SK-N-SH treated with all-trans-retinoic acid at 6 μM for 48 hours (cell line): ENCODE data around the gene DOK6.

Source experiments
- ATAC-seq: fragments of 200-7000 bp; cut with Tn5 transposase; 3 replicates; pipeline ENCODE4 v1.9.1; 2020; ENCODE audit warnings: mild to moderate bottlenecking, moderate library complexity
- ARNTL ChIP-seq: fragments of 450-650 bp; formaldehyde crosslinking; IDR thresholded peaks from 2 replicates; pipeline ENCODE4 v1.5.0; 2020; ENCODE audit warnings: low read depth, mild to moderate bottlenecking, moderate library complexity, borderline replicate concordance
- CREB5 ChIP-seq: fragments of 250-450 bp; sonication (Bioruptor Pico); IDR thresholded peaks from 2 replicates; pipeline ENCODE4 v1.5.1; 2020; ENCODE audit warnings: low read depth, mild to moderate bottlenecking, moderate library complexity
- CSDC2 ChIP-seq: fragments of 250-450 bp; sonication (Bioruptor Pico); IDR thresholded peaks from 2 replicates; pipeline ENCODE4 v1.5.0; 2020; ENCODE audit warnings: mild to moderate bottlenecking, moderate library complexity
- CSRNP3 ChIP-seq: fragments of 250-450 bp; sonication (Bioruptor Pico); IDR thresholded peaks from 2 replicates; pipeline ENCODE4 v1.5.1; 2021; ENCODE audit warnings: mild to moderate bottlenecking, moderate library complexity
- ESRRG ChIP-seq: fragments of 250-450 bp; sonication (Bioruptor Pico); IDR thresholded peaks from 2 replicates; pipeline ENCODE4 v1.6.1; 2021; ENCODE audit warnings: mild to moderate bottlenecking
- GLIS3 ChIP-seq: fragments of 250-450 bp; sonication (Bioruptor Pico); IDR thresholded peaks from 2 replicates; pipeline ENCODE4 v1.5.0; 2020; ENCODE audit warnings: mild to moderate bottlenecking, moderate library complexity
- ISL1 ChIP-seq: fragments of 250-450 bp; sonication (Bioruptor Pico); IDR thresholded peaks from 2 replicates; pipeline ENCODE4 v2.1.2; 2022; ENCODE audit warnings: mild to moderate bottlenecking, moderate library complexity
- OSR1 ChIP-seq: fragments of 250-450 bp; sonication (Bioruptor Pico); IDR thresholded peaks from 2 replicates; pipeline ENCODE4 v1.8.0; 2022; ENCODE audit warnings: moderate library complexity, mild to moderate bottlenecking, inconsistent platforms
- PATZ1 ChIP-seq: fragments of 250-450 bp; sonication (Bioruptor Pico); IDR thresholded peaks from 2 replicates; pipeline ENCODE4 v1.8.0; 2020; ENCODE audit warnings: mild to moderate bottlenecking, moderate library complexity, borderline replicate concordance
- POU6F1 ChIP-seq: fragments of 250-450 bp; sonication (Bioruptor Pico); IDR thresholded peaks from 2 replicates; pipeline ENCODE4 v1.8.0; 2021; ENCODE audit warnings: low read depth, mild to moderate bottlenecking, moderate library complexity, borderline replicate concordance
- PPARA ChIP-seq: fragments of 250-450 bp; sonication (Bioruptor Pico); IDR thresholded peaks from 2 replicates; pipeline ENCODE4 v1.5.0; 2020; ENCODE audit warnings: mild to moderate bottlenecking, borderline replicate concordance
- RARB ChIP-seq: fragments of 250-450 bp; sonication (Bioruptor Pico); IDR thresholded peaks from 2 replicates; pipeline ENCODE4 v1.8.0; 2021; ENCODE audit warnings: mild to moderate bottlenecking, moderate library complexity
- SNAI2 ChIP-seq: fragments of 250-450 bp; sonication (Bioruptor Pico); IDR thresholded peaks from 2 replicates; pipeline ENCODE4 v1.5.0; 2020; ENCODE audit warnings: mild to moderate bottlenecking, moderate library complexity
- TCF4 ChIP-seq: fragments of 250-450 bp; sonication (Bioruptor Pico); IDR thresholded peaks from 2 replicates; pipeline ENCODE4 v1.8.0; 2021; ENCODE audit warnings: mild to moderate bottlenecking, moderate library complexity, borderline replicate concordance
- TSHZ2 ChIP-seq: fragments of 250-450 bp; sonication (Bioruptor Pico); IDR thresholded peaks from 2 replicates; pipeline ENCODE4 v1.5.0; 2020; ENCODE audit warnings: mild to moderate bottlenecking, moderate library complexity
- ZC3H10 ChIP-seq: fragments of 250-450 bp; sonication (Bioruptor Pico); IDR thresholded peaks from 2 replicates; pipeline ENCODE4 v1.5.1; 2021; ENCODE audit warnings: mild to moderate bottlenecking, moderate library complexity
- ZFP3 ChIP-seq: fragments of 250-450 bp; sonication (Bioruptor Pico); IDR thresholded peaks from 2 replicates; pipeline ENCODE4 v1.5.0; 2020; ENCODE audit warnings: mild to moderate bottlenecking, moderate library complexity
- ZFP30 ChIP-seq: fragments of 450-650 bp; formaldehyde crosslinking; IDR thresholded peaks from 2 replicates; pipeline ENCODE4 v1.5.0; 2022; ENCODE audit warnings: mild to moderate bottlenecking, moderate library complexity
- ZNF565 ChIP-seq: fragments of 450-650 bp; formaldehyde crosslinking; conservative IDR thresholded peaks from 2 replicates; pipeline ENCODE4 v1.5.0; 2020; ENCODE audit warnings: low read depth, mild to moderate bottlenecking, moderate library complexity
- ZNF70 ChIP-seq: fragments of 450-650 bp; formaldehyde crosslinking; IDR thresholded peaks from 2 replicates; pipeline ENCODE4 v1.5.0; 2020; ENCODE audit warnings: mild to moderate bottlenecking, moderate library complexity
- ZNF8 ChIP-seq: fragments of 450-650 bp; formaldehyde crosslinking; IDR thresholded peaks from 2 replicates; pipeline ENCODE4 v1.5.0; 2020; ENCODE audit warnings: mild to moderate bottlenecking, moderate library complexity

DOK6 gene

GRCh38 chr18:69683176-69683575 lies 282.5 kb downstream of the DOK6 start:
- no peak for ATAC-seq
- TF ChIP-seq ESRRG (CRISPR knock-in tag) (no peak), ARNTL (no peak), POU6F1 (CRISPR knock-in tag) (no peak), ZNF565 (CRISPR knock-in tag) (no peak), CSRNP3 (CRISPR knock-in tag) (no peak), CSDC2 (CRISPR knock-in tag) (no peak), TSHZ2 (no peak), ZNF70 (CRISPR knock-in tag) (no peak), PPARA (CRISPR knock-in tag) (no peak), TCF4 (CRISPR knock-in tag) (no peak), SNAI2 (CRISPR knock-in tag) (no peak)
- TF ChIP-seq, all 23 proteins: peak for 0

GRCh38 chr18:69684789-69685188 lies 284.1 kb downstream of the DOK6 start:
- no peak for ATAC-seq
- TF ChIP-seq PPARA (CRISPR knock-in tag) (no peak), ESRRG (CRISPR knock-in tag) (no peak), POU6F1 (CRISPR knock-in tag) (no peak), TCF4 (CRISPR knock-in tag) (no peak), ISL1 (CRISPR knock-in tag) (no peak), ZNF565 (CRISPR knock-in tag) (no peak), PATZ1 (CRISPR knock-in tag) (no peak), ZFP3 (CRISPR knock-in tag) (no peak), RARB (CRISPR knock-in tag) (no peak), CSRNP3 (CRISPR knock-in tag) (no peak), SNAI2 (CRISPR knock-in tag) (no peak), ZC3H10 (CRISPR knock-in tag) (no peak), GLIS3 (CRISPR knock-in tag) (no peak), ZNF8 (CRISPR knock-in tag) (no peak), ZFP30 (CRISPR knock-in tag) (no peak), CREB5 (no peak), CSDC2 (CRISPR knock-in tag) (no peak), OSR1 (no peak), ARNTL (no peak), ZNF70 (CRISPR knock-in tag) (no peak)
